Measurements from ENCODE around the gene ADRA2C. TPM values are rescaled to one million over a fixed set of nuclear protein-coding genes. Genes with fewer than 3 reads are reported as not detected.

The ADRA2C gene
- total RNA-seq, 1 experiment from 2014 or later = 2.9 TPM

DNA sequence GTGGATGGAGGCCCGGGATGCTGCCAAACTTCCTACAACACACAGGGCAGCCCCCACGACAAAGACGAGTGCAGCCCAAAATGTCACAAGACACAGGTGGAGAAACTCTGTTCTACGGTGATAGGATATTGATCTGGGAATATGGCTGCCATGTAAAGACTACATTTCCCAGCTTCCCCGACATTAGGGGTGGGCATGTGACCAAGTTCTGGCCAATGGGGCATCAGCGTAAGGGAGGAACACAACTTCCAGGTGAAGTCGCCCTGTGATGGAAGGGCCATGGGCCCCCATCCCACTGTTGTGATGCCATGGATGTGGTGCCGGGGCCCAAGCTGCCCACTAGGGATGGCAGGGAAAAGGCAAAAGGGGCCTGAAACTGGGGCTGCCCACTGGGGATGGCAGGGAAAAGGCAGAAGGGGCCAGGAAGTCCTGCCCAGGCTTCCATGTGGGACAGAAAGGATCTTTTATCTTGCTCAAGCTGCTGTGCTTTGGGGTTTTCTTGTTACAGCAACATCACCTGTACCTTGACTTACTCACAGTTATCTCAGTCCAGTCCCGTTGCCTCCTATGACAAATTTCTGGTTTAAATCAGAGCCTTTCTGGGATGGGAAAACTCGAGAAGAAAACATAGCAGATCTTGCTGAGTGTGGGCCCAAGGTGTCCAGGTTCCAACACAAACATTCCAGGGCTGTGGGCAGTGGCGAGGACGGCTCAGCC lies 9.7 kb upstream of the ADRA2C start:
- no peak for DNase-seq (ENCODE audit: low read depth)

DNA sequence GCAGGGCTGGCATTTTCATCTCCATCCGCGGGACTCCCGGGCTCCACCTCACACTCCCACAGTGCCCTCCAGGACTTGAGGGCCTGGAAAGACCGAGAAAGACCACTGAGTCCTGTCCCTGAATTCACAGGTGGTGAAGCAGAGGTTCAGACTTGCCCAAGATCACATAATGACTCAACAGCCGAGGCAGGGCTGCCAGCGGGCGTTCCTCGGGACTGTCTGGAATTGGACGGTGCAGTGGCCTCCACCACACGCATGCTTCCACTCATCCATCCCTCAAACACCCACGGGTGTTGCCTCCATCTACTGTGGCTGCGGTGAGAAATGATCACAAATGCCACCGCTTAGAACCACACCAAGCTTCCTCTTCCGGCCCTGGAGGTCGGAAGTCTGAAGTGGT lies 6.9 kb upstream of the ADRA2C start:
- DNase-seq (ENCODE audit: low read depth) = no peak

GRCh38 chr4:3760346-3760745 lies 5.8 kb upstream of the ADRA2C start:
- DNase-seq (ENCODE audit: low read depth) = no peak

GRCh38 chr4:3760841-3761240 lies 5.3 kb upstream of the ADRA2C start:
- DNase-seq (ENCODE audit: low read depth) = no peak

DNA sequence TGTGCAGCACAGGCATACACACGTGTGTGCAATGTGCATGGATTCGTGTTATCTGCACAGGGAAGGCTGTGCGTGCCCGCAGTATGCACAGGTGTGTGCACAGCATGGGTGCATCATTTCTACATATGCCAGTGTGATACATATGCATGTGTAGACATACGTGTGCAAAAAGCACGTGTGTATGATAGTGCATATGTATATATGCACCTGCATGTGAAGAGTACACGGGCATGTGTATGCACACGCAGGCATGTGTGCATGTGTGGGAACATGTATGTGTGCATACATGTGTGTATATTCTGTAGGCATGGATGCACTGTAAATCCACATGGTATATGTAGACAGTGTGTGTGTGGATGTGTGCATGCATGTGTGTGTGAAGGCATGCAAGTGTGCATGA lies 3.9 kb upstream of the ADRA2C start:
- no peak for DNase-seq (ENCODE audit: low read depth)

DNA sequence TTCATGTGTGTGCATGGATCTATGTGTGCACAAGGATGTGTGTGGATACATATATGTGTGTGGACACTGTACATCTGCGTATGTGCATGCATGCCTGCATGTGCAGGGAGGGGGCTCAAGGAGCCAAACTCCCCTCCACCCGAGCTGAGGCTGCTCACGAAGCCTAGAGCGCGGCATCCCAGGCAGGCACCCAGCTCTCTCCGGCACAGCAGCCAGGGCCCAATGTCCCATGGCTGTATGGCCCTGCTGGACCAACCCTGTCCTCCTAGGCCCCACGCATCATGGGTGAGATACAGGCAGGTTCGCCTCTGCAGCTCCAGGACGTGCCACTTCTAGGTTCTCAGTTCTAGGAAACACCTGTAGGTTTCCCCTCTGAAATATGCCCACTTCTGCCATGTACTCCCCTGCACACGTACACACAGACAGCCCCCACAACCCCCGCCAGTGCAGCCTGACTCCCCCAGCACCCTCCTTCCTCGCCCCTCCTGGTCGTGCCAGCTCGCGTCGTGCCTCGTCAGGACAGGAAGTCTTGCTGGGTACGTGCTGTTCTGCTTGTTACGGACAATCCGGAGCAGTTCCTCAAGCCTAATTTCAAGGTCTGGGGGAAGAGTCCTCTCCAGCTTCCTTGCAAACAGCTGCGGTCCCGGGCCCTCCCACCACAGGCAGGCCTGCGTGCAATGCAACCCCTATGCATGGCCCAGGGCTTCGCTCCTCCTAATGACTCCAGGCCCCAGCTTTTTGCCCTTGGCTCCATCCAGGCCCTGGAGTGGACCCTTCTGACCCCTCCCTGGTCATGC lies 3.2 kb upstream of the ADRA2C start:
- no peak for DNase-seq (ENCODE audit: low read depth)

- DNase-seq (ENCODE audit: low read depth) = peak; percentile 21
These were observed 732 bp upstream of the ADRA2C start for GRCh38 chr4:3765271-3766035.

DNA sequence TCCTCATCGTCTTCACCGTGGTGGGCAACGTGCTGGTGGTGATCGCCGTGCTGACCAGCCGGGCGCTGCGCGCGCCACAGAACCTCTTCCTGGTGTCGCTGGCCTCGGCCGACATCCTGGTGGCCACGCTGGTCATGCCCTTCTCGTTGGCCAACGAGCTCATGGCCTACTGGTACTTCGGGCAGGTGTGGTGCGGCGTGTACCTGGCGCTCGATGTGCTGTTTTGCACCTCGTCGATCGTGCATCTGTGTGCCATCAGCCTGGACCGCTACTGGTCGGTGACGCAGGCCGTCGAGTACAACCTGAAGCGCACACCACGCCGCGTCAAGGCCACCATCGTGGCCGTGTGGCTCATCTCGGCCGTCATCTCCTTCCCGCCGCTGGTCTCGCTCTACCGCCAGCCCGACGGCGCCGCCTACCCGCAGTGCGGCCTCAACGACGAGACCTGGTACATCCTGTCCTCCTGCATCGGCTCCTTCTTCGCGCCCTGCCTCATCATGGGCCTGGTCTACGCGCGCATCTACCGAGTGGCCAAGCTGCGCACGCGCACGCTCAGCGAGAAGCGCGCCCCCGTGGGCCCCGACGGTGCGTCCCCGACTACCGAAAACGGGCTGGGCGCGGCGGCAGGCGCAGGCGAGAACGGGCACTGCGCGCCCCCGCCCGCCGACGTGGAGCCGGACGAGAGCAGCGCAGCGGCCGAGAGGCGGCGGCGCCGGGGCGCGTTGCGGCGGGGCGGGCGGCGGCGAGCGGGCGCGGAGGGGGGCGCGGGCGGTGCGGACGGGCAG lies 792 bp downstream of the ADRA2C start:
- no peak for DNase-seq (ENCODE audit: low read depth)

DNA sequence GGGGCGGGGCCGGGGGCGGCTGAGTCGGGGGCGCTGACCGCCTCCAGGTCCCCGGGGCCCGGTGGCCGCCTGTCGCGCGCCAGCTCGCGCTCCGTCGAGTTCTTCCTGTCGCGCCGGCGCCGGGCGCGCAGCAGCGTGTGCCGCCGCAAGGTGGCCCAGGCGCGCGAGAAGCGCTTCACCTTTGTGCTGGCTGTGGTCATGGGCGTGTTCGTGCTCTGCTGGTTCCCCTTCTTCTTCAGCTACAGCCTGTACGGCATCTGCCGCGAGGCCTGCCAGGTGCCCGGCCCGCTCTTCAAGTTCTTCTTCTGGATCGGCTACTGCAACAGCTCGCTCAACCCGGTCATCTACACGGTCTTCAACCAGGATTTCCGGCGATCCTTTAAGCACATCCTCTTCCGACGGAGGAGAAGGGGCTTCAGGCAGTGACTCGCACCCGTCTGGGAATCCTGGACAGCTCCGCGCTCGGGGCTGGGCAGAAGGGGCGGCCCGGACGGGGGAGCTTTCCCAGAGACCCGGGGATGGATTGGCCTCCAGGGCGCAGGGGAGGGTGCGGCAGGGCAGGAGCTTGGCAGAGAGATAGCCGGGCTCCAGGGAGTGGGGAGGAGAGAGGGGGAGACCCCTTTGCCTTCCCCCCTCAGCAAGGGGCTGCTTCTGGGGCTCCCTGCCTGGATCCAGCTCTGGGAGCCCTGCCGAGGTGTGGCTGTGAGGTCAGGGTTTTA lies 1.5 kb downstream of the ADRA2C start:
- no peak for DNase-seq (ENCODE audit: low read depth)

- DNase-seq (ENCODE audit: low read depth) = no peak
These were observed 2.9 kb downstream of the ADRA2C start for GRCh38 chr4:3768842-3769641.

DNA sequence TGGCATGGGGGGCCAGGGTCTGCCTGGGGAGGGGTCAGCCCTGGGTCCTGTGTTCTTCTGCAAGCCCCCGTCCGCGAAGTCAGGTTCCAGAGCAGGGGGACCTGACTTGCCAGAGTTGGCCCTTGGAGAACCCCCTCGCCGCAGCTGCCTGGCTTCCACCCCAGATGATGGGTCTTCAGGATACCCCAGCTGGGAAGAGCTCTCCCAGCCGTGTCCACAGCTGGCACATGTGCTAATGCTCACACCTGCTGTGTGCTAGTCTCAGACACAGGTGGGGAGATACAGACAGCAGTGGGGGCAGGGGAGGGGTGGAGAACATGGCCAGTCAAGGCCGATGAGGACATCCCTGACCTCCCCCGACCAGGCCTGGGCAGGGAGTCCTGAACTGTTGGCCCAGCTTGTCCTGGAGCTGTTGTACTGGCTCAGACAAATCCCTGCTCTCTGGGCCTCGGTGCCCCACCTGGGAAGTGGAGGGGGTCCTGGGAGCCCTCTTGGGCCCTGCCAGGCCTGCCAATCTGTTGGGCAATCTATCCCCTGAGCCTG lies 3.5 kb downstream of the ADRA2C start:
- DNase-seq (ENCODE audit: low read depth) = no peak

- DNase-seq (ENCODE audit: low read depth) = no peak
These were observed 4.4 kb downstream of the ADRA2C start for GRCh38 chr4:3770323-3771163.

DNA sequence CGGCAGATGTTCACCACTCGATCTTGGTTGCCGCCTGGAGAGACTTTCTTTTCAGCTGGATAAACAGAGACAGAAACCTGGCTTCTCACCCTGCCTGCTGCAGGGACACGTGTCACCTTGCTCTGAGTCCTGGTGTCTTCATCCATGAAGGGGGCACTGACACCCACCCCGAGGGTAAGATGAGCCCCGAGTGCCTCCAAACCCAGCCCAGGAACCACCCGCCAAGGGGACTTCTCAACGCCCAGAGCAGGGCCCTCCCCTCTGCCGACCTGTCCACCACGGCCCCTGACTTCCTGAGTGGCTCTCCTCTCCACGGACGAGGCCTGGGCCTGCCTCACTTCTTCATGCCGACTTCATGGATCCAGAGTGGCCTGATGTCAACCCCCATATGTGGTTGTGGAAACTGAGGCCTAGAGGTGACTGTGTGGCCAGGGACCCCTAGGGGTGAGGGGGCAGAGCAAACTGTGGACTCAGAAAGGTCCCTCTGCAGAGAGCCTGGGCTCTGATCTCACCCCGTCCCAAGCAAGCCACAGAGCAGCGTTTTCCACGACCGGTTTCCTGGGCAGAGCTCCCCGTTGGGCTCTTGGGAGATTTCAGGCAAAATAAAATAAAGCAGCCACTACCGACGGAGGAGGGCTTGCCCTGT lies 5.1 kb downstream of the ADRA2C start:
- no peak for DNase-seq (ENCODE audit: low read depth)

- DNase-seq (ENCODE audit: low read depth) = no peak
These were observed 5.8 kb downstream of the ADRA2C start for GRCh38 chr4:3771939-3772495.

- DNase-seq (ENCODE audit: low read depth) = no peak
These were observed 6.4 kb downstream of the ADRA2C start for GRCh38 chr4:3772632-3773031.

DNA sequence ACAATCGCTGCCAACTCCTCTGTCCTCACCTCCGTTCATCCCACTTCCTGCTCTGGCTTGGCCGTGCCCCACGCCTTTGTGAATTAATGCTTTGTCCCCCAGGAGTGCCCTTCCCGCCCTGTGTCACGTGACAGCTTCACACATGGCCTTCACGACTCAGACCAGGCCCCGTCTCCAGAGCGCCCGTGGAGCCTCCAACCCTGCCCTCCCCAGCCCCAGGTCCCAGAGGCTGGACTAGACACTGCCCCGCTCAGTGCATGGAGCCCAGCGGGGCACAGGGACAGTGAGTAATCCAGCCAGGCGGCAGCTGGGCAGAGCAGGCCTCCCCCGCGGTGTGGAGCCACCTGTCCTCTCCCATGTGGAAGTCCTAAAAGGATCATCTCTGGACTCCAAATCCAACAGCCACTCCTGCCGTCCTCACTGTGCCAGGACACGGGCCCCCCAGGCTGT lies 7.4 kb downstream of the ADRA2C start:
- DNase-seq (ENCODE audit: low read depth) = peak; percentile 28

DNA sequence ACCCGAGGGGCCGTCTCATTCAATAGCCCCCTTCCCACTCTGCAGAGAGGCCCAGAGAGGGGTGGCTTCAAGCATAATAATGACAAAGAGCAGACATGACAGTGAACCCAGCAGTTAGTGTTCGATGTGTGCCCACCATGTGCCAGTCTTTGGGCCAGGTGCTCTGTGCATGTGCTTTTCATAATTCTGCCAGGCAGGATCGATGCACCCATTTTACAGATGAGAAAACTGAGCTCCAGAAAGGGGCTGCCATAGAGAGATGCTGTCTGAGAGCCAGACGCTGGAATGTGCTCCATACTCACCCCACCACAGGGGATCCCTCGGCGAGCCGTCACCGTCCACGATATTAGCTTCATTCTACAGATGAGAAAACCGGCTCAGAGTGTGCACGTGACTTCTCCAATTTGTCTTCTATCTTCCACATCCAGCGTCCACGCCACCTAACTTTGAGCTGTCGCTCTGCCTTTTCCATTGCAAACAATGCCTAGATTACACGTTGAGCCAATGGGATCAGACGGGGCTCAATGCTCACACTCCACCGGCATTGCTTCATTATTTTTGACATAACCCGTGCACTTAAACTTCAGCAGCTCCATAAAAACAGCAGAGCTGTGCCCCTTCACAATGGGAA lies 8.2 kb downstream of the ADRA2C start:
- DNase-seq (ENCODE audit: low read depth) = no peak
